ENCODE data around the gene CKAP2L.

GRCh38 chr2:112813280-112813966, 49.0 kb upstream of the CKAP2L start:
- no peak for TF ChIP-seq POLR2A (IDR thresholded peaks at IDR 0.05)
- TF ChIP-seq CTCF (IDR thresholded peaks at IDR 0.05): no peak
